GM18505 (cell line): ENCODE results near the gene DAPK2.

ENCODE experiments used
- ATAC-seq: cut with Tn5 transposase; IDR thresholded peaks from one replicate; pipeline ENCODE4 v1.9.1; 2021; ENCODE audit not compliant: unreplicated experiment
- POLR2A ChIP-seq: IDR thresholded peaks from 4 replicates; pipeline ENCODE4 v1.6.1; 2011; ENCODE audit warnings: borderline replicate concordance; ENCODE audit not compliant: insufficient read depth, insufficient read length; ENCODE audit errors: extremely low read depth

The DAPK2 gene

DNA sequence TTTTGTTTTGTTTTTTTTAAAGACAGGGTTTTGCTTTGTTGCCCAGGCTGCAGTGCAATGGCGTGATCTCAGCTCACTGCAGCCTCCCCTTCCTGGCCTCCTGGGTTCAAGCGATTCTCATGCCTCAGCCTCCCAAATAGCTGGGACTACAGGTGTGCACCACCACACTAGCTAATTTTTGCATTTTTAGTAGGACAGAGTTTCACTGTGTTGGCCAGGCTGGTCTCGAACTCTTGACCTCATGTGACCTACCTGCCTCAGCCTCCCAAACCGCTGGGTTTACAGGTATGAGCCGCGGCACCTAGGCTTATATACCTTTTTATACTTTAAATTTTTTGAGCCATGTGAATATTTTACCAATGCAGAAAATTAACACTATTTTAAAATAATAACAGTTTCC is 155.7 kb downstream of the DAPK2 start:
- no peak for TF ChIP-seq POLR2A
- ATAC-seq: no peak

DNA sequence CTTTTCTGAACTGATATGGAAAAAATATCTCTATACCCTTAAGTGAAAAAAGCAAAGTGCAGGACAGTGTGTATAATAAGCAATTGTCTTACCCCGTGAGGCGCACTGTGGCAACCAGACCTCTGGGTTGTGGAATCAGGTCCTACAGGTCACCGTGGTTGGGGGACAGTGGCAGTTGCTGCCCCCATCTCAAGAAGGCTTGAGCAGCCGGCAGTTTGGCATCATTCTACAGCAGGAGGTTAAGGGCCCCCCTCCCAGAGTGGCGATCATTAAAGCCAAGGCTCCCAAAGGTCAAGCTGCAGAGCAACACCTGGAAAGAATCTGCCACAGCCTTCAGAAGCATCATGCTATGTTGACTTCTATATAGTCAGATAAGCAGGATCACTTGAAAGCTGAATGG is 156.5 kb downstream of the DAPK2 start:
- ATAC-seq: no peak
- no peak for TF ChIP-seq POLR2A

DNA sequence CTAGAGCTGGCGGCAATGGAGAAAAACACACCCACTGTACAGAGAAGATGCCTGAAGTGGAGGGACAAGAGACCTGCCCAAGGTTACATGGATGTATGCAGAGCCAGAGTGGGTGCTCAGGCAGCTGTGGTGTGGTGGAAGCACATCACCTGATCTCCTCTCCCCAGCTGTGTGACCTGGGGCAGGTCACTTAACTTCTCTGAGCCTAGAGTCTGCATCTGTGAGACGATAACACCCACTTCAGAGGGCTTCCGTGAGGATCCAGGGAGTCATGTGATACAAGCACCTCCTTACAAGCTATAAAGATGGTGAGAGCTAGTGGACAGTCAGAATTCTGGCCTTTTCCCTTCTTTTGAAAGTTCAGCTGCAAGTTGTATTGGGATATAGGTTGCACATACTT is 157.5 kb downstream of the DAPK2 start:
- TF ChIP-seq POLR2A: no peak
- ATAC-seq: no peak

DNA sequence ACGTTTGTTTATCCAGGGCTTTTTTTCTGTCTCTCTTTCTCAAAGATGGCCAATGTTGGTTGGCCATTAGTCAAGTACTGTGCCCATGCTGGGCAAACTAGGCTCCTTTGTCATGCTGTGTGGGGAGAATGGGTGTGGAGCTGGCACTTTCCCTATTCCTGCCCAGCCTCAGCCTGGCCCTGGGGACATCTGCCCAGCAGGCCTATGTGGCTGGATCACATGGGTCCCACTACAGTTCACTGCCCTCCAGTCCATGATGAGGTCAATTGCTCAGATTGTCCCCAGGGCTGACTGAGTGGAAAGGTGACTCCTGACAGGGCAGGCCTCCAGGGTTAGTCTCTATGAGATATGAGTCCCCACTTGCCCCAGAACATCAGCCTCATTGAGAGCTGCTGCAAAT is 158.1 kb downstream of the DAPK2 start:
- TF ChIP-seq POLR2A: no peak
- no peak for ATAC-seq

DNA sequence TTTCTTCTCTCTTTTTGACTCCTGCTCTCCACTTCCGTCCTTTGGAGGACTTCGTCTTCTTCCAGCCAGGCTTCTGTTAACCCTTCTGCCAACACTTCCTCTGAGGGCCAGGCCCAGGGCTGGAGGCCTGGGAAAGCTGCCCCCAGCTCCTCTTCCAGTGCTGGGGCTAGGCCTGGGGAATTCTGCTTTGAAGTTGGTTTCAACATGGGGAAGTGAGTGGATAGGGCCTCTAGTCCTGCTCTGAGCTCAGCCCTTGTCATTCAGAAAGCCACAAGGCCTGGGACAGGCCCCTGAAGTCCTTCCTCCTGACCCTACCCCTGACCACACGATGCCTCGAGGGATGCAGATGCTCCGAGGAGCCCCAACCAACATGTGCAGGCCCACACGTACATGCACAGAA is 158.7 kb downstream of the DAPK2 start:
- no peak for TF ChIP-seq POLR2A
- no peak for ATAC-seq

DNA sequence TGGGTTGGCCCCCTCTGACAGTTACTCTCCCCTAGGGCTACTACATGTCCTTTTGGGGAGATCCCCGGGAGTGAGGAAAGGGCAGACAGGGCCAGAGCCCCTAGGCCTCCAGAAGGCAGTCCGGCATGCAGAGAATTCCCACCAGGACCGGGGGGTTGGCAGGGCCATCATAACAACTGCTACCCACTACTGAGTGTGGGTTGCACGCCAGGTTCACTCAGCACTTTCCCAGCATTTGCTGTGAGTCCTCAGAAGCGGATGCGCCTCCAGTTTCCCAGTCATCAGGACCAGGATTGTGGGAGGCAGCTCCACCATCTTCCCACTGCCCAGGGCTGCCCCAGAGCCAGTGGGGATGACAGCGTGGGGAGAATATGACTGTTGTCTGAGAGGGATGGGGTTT is 161.3 kb downstream of the DAPK2 start:
- no peak for TF ChIP-seq POLR2A
- ATAC-seq: no peak

DNA sequence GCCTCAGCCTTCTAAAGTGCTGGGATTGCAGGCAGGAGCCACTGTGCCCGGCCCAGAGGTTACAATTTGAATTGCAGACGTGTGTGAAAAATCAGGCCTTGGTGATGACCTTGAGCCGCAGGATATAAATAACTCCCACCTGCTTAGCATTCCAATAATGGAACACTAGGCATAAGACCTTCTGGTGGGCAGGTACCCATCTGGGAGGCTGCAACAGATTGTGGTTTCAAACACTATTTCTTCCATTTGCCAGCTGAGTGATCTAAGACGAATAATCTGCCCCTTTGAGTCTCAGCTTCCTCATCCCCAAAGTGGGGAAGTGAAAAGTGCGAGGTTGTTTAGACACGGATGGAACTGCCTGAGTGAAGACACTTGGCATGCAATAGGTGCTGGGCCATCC is 164.9 kb downstream of the DAPK2 start:
- TF ChIP-seq POLR2A: no peak
- ATAC-seq: no peak

DNA sequence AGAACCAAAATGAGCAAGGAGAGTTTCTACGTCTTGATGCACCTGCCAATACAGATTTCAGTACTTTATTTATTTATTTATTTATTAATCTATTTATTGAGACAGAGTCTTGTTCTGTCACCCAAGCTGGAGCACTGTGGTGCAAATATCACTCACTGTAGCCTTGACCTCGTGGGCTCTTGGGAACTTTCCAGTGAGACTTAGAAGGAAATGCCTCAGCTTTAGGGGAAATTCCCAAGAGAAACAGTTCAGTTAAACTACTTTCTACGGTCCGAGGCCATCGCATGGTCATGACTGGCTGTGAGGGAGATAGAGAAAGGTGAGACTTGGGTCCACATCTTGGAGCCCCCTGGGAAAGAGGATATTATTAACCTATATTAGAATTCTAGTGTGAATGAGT is 165.5 kb downstream of the DAPK2 start:
- no peak for ATAC-seq
- TF ChIP-seq POLR2A: no peak

DNA sequence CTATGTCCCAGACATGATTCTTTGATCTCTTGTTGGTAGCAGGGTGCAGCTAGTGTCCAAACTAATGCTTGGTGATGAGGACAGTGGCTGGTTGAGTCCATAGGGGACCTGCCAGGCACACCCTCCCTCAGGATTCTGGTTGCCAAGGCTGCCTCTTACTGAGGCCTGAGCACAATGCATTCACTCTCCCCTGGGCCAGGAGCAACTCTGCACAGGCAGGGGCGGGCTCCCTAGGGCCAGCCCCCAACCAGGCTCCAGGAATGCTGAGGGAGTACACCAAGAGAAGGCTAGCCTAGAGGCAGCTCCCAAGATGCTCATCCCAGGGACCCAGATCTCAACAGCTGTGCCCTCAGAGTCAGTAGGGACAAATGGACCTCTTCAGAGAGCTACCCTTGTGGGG is 166.3 kb downstream of the DAPK2 start:
- no peak for TF ChIP-seq POLR2A
- ATAC-seq: no peak

DNA sequence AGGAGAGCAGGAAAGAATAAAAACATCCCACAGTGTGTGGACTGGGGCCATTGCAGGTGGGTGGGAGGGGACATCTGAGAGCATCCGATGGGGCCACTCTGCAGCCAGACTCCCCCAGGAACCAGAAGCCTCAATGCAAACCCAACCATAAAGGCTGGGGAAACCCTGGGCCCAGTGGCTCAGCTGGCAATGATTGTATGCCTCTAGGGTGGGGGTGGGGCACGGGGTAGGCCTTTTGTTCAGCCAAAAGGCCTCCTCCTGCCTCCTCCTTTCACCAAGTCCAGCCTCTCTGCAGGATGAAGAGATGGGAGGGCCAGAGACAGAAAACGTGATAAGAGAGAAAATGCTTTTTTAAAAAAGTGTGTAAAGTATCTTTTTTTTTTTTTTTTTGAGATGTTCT is 167.1 kb downstream of the DAPK2 start:
- no peak for ATAC-seq

DNA sequence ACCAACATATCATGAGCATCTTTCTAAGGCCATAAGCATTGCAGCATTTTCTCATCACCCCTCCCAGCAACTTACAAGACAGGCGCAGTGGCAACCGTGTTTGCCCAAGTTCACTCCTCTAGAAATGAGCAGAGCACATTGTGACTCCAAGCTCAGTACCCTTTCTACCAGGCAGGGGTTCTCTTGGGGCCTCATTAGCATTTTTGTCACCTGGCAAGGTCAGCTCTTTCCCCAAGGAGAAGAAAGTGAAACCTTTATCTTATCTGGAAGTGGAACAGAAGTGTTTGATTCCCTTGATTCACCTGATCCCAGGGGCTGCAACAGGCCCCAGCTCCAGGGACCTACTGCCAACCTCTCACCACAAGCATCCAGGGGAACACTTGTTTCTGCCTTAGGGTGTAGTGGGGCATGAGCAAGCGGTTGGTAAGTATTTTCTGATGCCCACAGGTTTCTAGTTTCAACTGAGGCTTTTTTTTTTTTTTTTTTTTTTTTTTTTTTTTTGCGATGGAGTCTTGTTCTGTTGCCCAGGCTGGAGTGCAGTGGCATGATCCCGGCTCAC is 168.5 kb downstream of the DAPK2 start:
- no peak for ATAC-seq
- no peak for TF ChIP-seq POLR2A

More for the DNA sequence above, 167.1 kb downstream of the DAPK2 start:
- no peak for TF ChIP-seq POLR2A

DNA sequence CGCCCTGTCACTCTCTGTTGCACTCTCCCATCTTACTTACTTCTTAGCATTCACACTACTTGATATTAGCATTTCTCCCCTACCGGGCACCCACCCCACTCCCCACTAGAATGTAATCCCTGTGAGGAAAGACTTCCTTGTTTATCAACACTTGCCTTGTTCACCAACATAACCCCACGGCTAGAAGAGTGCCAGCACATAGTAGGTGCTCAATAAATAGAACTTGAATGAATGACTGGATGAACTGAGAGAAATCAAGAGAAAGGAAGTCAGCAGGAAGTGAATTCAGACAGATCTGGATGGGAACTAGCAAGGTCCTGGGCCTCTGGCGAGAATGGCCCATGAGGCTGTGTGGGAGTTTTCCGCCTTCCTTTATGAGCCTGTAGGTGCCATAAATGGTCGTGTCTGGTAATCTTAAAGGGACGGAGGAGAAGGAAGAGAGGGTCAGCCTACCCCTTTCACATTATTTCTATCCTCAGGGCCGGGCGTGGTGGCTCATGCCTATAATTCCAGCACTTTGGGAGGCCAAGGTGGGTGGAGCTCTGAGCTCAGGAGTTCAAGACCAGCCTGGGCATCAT is 170.1 kb downstream of the DAPK2 start:
- no peak for ATAC-seq
- no peak for TF ChIP-seq POLR2A

DNA sequence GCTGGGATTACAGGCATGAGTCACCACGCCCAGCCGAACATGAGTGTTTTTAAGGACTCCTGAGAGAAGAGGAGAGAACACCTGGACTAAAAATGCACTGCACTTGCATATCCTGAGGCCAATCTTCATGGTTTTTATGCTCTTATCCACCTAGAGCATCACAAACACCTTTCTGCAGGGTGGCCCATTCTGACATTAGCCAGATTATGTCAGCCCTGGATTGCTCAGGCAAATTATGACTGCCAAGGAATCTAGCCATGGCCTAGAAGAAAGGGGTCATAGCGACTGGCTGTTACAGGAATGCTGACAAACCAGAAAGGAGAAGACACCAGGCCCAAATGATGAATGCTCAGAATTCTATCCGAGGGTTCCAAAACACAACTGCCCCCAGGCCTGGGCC is 171.7 kb downstream of the DAPK2 start:
- no peak for ATAC-seq
- TF ChIP-seq POLR2A: no peak

DNA sequence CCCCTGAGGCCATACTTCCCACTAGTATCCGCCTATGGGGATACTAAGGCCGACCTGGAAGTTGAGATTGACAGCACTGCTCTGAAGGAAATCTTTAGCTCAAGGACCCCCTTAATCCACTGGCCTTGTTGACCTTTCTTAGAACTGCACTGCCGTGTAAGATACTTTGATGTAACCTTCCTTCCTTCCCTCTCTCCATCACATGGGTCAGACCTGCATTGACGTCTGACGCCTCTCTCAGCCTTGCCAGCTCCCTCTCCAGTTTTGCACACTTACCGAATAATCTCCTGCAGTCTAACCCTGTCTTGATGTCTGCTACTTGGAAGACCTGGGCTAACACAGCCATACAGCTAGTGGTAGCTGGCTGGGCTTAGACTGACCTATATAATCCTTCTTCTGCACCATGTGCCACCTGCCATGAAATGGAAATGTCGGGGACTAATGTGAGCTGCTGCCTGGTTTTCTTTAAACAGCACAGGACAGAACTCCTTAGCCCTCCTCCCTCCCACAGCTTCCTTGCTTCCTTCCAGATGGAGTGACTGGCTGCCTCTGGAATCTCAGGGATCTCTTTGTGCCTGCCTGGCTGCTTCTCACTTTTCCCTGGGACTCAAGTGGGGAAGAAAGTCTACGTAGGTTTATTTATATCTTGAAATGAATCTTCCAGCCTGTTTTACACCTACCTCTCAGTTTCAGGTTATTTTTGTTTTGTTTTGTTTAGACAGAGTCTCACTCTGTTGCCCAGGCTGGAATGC is 173.3 kb downstream of the DAPK2 start:
- no peak for ATAC-seq
- no peak for TF ChIP-seq POLR2A
